Astrocyte (in vitro differentiated cells and primary cell): Measurements from ENCODE around the gene SCT.

ENCODE experiments used
- CTCF ChIP-seq: IDR thresholded peaks from 2 replicates; pipeline ENCODE4 v1.5.1; 2011; ENCODE audit warnings: low read depth, mild to moderate bottlenecking, inconsistent platforms, low read length, moderate library complexity; ENCODE audit not compliant: insufficient read depth
- EZH2 ChIP-seq: IDR thresholded peaks from 2 replicates; pipeline ENCODE4 v1.6.1; 2012; ENCODE audit warnings: mild to moderate bottlenecking, low read length, inconsistent platforms; ENCODE audit not compliant: insufficient read depth

- TF ChIP-seq CTCF, result no peak
- no peak for TF ChIP-seq EZH2
These were observed 12.9 kb downstream of the SCT start for GRCh38 chr11:614021-614622.
